GM21737 (cell line): ENCODE measurements around the gene GRP.

Source experiments
- ATAC-seq: cut with Tn5 transposase; IDR thresholded peaks from one replicate; pipeline ENCODE4 v1.9.1; 2021; ENCODE audit warnings: mild to moderate bottlenecking, moderate library complexity; ENCODE audit not compliant: unreplicated experiment

GRP gene

DNA sequence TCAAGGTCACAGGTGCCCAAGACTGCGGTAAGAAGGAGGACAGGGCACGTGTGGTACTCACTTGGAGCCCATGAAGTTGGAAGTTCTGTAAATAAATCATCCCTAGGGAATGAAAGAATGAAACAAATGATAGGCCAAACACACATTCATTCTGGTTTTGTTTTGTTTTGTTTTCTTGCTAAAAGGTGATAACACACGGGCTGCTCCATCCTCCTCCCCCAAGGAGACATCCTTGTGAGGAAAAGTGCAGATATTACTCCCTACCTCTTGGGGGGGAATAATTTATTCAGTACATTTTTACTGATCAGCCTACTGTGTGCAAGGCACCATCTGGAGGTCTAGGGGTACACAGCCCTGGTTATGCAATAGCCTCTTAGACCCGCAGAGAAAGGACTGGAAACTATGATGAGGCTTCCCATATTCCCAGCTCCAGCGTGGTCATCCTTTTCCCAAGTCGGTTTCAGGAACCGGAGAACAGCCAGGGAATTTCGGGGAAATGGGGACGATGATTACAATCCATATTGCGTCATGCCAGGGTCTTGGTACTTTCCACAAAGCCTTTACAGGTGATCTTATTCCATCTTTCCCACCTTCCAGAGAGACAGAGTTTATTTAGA is 47.0 kb downstream of the GRP start:
- ATAC-seq: no peak

DNA sequence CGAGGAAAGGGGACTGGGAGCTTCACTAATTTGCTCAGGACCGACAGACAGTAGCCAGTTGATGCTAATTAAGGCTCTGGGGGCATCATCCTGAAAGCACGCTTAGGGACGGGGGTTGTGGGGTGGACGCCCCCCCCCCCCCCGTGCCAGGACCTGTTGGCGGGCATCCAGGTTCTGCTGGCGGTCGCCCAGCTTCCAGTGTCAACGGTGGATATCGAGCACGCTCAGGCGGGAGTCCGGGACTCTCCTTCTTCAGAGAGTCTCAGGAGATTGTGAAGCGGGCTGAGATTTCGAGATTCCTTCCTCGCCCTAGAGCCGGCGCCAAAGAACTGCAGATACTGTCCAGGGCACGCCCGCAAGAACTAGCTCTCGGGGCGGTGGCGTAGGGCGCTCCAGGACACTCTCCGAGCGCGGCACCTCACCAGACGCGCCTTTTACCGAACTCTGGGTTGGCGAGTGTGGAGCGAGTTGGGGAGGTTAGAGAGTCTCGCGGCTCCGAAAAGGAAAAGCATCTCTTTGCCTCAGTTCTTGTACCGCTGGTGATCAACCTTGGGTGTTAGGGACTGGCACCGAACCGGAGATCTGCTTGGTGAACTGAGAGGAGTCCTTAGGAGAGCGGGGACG is 47.7 kb downstream of the GRP start:
- no peak for ATAC-seq

- no peak for ATAC-seq
These were observed 48.3 kb downstream of the GRP start for GRCh38 chr18:59268127-59268720.

DNA sequence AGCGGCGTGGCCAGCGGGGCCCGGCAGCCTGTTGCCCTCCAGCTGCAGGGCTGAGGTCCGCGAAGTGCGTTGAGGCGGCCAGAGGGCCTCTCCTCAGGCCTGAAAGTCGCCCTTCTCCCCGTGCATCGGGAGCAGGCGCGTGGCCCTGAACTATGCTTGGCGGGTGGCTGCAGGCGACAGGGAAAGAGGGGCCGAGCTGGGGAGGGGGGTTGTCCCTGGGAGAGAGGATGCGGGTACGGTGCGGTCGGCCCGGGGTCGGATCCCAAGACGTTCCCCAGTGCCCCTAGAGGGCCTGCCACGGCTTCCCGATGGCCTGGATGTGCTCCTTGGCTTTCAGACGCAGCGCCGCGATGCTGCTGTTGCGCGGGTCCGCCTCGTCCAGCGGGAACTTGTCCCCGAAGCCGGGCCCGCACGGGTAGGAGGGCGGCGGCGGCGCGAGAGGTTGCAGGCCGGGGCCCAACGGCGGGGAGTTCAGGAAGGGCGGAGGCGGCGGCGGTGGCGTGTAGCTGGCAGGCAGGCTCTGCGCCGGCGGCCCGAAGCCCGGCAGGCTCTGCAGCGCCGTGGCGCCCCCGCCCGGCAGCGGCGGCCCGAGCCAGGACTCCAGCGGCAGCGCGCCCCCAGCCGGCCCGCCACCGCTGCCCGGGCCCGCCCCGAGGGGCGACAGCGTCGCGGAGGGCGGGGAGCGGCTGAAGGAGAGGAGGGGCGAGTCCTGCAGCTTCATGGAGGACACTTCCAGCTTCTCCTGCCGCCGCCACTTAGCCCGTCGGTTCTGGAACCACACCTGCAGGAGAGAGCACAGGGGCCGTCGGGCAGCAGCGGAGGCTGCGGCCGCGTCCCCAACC is 49.0 kb downstream of the GRP start:
- ATAC-seq: no peak

- ATAC-seq: no peak
These were observed 49.7 kb downstream of the GRP start for GRCh38 chr18:59269563-59270119.

DNA sequence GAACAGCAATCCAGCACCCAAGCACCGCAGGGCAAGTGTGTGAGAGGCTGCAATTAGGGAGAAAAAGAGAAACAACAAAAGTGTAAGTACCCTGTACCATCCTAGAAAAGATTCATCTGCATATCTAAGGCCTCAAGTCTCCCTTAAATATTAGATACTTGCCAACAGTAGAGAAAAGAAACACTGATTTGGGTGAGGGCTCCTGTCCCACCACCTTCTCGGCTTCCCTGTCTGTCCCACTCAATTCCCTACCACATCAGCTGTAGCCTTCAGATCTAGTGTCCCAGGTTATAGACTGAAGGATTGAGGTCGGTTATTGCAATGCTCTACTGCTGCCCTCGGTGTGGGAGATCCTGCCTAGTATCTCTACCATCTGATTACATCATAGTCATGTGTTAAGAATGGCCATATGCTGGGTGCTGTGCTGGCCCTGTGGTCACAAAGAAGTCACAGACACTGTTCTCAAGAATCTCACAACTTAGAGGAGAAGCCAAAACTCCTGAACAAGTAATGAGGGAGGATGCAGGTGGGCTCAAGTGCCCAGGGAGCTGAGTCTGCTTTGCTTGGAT is 50.8 kb downstream of the GRP start:
- no peak for ATAC-seq

DNA sequence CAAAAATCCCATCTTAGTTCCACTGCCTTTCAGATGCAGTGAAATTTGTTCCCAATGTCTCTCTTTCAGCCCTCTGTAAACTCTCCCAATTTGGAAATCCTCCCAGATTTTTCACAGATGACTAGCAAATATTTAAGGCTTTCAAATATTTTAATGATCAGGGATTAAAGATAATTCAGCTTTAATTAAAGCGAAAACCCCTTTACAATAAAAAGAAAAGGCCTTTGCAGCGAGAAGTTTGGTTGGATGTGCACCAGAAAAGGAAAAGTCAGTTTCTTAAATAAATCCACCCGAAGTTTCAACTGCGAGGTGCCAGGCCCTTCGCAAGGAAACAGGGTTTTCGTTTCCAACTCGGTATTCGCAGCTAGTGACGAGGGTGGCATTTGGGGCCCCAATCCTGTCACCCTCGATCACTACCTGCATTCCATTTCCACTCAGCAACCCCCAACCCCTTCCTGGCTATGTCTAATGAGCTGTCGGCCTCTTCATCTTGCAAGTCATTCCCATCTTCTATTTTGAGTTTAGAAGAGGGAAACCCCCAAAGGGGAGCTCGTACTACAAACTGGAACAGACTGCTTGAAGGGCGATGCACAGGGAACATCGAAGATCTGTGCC is 51.8 kb downstream of the GRP start:
- ATAC-seq: no peak

- no peak for ATAC-seq
These were observed 52.4 kb downstream of the GRP start for GRCh38 chr18:59272221-59272888.

GRCh38 chr18:59272891-59273758 is 53.2 kb downstream of the GRP start, which contains the start of gene RAX:
Gene RAX, minus strand, starts transcription at chr18:59273454. Its CDS starts 248 bp downstream, at chr18:59273206.
- no peak for ATAC-seq

- no peak for ATAC-seq
These were observed 54.0 kb downstream of the GRP start for GRCh38 chr18:59273759-59274532.

- no peak for ATAC-seq
These were observed 54.6 kb downstream of the GRP start for GRCh38 chr18:59274533-59274928.

- ATAC-seq: no peak
These were observed 55.5 kb downstream of the GRP start for GRCh38 chr18:59275406-59275949.

DNA sequence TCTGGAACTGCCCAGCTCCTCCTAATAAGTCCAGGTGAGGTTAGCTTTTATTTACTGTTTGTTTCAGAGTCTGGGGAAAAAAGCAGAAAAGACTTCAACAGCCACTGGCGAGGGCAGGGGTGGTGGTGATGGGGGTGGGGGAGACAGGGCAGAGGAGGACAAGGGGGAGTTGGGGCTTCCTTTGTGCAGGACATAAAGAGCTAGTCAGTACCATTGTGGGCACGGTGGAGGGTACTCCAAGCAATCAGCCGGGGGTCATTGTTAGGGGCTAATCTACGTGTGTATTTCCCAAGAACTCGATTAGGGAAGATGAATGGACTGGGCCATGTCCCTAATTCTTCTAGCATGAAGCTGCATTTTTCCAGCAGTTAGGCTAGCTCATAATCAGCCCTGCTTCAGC is 56.1 kb downstream of the GRP start:
- no peak for ATAC-seq

DNA sequence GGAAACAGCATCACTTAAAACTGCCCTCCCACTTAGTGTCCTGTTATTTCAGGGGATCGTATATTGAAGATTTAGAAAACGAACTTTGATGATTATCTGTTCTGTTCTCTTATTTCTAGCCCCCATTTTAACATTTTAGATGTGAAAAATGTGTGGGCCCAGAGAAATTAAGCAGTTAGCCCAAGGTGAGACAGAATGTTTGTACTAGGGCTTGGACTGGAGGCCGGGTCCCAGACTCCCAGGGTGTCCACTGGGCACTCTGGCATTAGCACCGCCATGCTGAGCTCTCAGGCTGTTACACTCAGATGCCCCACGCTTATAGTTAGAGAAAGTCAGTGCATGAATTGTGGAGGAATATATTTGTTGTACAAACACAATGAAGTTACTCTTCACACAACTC is 58.8 kb downstream of the GRP start:
- ATAC-seq: no peak

- ATAC-seq: no peak
These were observed 59.2 kb downstream of the GRP start for GRCh38 chr18:59279193-59279592.

DNA sequence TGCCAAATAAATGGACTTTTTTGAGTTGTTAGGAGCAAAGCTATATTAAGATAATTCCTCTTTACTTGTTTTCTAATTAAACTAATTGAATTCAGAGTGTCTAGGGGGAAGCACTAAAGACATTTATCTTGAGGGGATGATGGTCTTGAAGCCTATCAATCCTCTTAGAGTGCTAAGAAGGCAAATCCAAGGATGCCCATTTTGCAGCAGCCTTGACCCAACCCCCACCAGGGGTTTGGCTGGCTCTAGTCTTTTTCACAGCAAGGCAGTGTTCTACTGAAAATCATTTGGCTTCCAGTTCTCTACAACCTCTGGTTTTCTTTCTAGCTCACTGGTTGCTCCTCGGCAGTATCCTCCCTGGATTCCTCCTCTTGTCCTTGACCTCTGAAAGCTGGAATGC is 59.8 kb downstream of the GRP start:
- no peak for ATAC-seq
